Activated T-cell treated with anti-CD3 and anti-CD28 coated beads, Interleukin-2, amount 50 U/mL, for 1 hour (primary cell): ENCODE data around the gene CELSR1.
"Not testable (repeated sequence)": the region's sequence is repeated elsewhere in the genome, so short reads cannot be mapped to it uniquely, and the experiment has no call there.

Source experiments
- DNase-seq: peaks from one replicate; pipeline ENCODE4 v3.0.0-alpha.2; 2020

CELSR1 gene

DNA sequence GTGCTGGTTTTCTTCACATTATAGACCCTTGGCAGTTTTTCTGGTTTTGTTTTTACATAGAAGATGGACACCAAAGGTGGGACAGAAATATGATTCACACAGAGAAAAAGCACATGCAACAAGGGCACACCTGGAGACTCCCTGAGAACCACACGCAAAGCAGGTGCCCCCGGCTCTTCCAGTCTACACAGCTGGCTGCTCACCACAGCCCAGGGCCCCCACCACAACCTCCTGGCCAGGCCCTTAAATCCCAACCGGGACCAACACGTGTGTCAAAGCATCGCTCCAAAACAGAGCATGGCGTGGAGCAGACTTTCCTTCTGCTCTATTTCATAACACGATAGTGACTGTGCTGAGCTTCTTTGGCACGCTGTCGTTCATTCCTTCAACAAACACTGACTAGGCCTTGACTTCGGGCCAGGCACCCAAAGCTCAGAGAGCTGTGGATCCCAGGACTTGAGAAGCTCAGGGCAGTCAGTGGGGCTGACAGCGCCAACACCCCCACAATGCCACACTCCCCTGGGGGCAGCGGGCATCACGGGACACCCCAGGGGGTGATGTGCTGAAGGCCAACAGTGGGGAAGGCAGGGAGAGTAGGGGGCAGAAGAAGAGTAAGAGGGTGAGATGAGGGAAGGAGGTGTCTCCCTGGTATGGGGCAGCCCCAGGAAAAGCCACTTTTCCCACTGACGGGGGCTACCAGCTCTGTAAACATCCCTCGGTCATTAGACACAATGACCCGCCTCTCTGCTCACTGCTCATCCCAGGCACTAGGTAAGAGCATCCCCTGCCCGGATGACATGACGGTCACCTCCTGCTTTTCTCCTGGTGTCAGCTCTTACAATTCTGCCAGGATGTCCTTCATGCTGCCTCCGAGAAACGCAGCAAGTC, 26.0 kb downstream of the CELSR1 start:
- DNase-seq, result no peak

DNA sequence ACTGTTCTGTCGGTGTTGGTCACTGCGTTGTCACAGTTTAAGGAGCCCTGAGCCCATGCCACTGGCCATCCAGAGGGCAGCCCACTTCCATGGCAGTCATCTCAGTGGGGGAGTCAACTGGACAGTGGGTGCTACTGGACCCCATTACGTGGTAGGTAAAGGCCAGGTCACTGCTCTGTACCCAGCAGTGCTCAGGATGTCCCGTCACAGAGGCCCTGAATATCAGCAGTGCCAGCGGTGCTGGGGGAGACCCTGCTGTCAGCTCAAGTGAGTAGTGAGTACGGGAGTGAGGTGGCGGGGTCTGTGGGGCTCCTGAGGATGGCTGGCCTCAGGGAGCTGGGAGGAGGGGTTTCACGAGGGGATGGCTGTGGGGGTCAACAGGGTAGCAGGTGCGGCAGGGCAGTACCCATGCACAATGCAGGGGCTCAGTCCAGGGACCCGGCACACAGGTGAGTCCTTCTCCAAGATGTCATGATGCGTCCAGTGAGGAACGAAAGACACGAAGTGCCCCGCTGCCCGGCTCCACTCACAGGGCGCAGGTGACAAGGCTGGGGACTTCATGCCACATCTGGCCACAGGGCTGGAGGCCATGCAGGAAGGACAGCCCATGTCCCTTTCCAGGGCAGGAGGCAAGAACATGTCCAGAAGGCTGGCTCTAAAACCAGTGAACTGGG, 27.9 kb downstream of the CELSR1 start:
- no peak for DNase-seq

DNA sequence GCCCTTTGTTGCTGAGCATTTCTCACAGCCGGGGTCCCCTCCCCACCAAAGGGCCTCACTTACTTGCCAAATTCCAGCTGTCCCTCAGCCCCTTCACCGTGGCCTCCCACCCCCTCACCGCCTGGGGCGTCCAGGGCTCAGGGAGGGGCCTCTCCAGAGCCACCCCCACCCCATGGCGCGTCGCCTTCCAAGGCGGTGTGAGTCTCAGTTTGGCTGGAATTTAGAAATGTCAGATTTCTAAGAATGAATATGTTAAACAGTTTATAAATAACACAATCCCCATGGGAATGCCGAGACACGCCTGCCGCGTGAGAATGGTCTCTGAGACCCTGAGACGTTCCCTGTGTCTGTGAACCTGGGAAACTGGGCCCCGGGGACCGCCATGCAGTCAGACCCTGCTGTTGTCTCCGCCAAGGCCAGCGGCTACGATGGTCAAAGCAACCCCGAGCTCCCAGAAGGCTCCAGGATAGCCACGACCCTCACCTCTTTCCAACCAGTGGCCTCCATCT, 28.9 kb downstream of the CELSR1 start:
- DNase-seq, result no peak

DNA sequence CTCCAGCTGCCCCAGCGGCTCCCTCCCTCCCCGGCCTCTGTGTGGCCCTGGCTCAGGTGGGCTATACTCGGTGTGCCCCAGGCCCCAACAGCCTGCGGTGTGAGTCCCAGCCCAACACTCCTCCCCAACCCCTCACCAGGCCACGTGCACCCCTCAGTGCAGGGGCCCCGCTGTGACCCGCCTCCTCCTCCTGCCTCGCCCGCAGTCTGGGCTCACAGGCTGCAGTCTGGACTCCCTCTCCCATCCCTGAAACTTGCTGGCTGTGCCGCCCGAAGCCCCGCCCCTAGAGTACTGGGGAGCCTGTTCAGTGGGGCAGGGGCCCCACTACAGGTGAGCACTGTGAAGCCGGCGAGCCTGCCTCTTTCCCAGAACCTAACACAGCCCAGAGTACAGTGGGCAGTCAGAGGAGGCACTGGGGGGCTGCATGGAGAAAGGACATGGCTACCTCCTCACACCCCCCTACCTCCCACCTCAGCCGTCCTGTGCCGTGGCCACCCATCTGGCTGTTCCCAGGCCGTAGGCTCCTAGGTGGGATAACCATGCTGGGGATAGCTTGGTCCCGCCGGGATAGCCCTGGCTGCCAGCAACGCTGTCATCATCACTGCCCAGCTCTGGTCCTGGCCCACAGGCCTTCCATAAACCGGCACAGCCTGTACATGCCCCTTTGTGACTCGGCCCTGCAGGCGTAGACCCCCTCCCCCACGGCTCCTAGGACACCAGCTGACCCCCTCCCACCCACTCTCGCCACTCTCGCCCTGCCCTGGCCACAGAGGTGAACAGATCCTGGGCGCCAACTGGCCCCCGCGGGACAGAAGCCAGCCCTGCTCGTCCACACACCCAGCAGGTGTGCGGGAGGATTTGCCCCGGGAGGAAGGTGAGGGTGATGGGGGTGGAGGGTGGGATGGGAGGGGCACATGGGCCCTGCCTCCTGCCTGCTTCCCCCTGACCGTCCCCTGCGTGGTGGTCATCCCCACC, 29.7 kb downstream of the CELSR1 start:
- no peak for DNase-seq

DNA sequence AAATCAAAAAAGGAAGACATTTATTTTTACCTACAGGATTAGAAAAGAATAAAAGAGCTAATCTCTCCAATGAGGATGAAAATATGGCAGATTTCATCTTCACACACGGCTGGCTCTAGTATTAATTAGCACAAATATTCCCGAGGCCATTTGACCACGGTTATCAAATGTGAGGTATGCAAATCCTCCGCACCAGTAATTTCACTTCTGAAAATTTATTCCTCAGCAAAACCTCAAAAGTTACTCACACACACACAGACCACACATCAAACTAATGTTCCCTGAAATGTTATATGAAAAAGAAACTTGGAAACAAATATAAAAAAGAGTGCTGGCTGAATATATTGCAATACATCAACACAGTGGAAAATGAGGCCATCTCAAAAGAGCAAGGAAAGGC, 32.8 kb downstream of the CELSR1 start:
- DNase-seq, result no peak

DNA sequence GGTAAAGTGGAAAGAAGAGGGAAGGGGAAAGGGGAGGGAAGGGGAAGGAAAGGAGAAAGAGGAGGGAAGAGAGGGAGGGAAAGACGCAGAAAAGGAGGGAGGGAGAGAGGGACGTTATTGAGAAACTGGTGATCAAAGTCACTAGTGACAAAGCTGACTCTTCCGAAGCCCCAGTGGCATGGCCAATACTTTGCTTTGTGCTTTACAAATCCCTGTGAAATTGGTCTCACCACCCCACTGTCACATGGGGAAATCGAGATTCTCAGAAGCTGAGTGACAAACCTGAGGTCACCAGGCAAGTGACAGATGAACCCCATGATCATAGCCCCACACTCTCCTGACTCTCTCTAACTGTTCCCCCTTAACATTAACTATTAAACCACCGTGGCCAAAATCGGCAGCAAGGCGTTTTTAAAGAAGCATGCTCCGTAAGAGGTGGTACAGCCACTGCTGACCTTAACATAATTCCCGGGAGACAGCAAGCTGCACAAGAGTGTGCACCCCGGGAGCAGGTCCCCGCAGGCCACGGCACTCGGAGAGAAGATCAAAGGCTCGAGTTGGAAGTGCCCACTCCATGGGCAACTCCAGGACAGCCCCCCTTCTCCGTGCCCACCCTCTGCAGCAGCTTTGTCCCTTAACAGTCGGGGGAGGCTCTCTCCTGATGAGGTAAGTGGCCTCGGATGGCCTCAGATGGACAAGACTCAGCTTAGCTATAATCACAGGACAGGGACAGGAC, 34.8 kb downstream of the CELSR1 start:
- no peak for DNase-seq

DNA sequence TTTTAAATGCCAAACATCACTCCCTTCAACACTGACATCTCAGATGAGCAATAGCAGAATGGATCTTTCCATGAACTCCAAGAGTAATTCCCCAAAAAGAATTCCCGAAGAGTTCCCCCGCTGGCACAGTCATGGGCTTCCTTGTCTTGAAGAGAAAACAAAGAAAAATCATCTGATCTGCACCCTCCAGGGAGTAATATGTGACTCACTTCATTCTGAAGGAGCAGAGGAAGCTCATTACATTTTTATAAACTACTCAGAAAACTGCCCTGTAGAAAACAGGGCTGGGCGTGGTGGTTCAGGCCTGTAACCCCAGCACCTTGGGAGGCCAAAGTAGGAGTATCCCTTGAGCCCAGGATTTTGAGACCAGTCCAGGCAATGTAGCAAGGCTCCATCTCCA, 35.7 kb downstream of the CELSR1 start:
- DNase-seq, result no peak

DNA sequence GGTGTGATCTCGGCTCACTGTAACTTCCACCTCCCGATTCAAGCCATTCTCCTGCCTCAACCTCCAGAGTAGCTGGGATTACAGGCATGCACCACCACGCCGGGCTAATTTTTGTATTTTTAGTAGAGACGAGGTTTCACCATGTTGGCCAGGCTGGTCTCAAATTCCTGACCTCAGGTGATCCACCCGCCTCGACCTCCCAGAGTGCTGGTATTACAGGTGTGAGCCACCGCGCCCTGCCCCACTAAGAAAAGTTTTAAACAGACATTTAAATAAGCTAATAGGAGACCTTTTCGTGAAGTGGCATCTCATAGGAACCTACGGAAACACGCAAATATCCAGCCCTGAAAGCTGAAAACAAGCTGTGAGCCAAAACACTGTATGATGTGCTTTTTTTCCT, 36.2 kb downstream of the CELSR1 start:
- DNase-seq, result not testable (repeated sequence)

DNA sequence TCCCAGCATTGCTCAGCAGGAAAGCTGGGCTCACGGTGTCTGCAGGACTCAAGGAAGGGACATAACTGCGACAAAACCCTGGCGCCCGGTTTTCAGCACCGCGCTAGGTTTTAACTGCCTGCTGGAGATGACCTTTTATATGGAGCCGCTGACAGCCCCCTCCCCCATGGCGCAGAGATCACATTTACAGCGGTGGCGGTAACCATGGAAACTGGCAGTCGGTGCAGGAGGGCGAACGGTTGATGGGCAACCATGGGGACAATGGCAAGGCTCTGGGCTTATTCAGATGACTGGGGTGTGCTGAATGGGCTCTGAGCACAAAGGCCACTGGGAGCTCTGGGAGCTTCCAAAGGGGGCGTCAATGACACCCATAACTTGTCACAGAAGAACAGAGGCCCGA, 37.2 kb downstream of the CELSR1 start:
- DNase-seq, result no peak

DNA sequence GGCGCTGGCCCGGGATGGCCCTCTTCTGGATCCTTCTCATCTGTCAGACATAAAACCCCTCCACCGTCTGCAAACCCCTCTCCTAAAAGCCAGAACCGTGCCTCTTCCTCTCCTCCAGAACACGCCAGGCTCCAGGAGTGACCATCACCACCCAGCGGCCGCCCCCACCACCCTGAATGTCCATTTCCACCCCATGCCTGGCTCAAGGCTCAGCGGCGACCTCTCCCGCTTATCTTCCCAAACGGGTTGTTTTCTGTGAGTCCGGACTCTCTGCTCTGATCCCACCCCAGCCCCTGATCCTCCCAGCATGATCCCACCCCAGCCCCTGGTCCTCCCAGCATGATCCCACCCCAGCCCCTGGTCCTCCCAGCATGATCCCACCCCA, 37.6 kb downstream of the CELSR1 start:
- no peak for DNase-seq

DNA sequence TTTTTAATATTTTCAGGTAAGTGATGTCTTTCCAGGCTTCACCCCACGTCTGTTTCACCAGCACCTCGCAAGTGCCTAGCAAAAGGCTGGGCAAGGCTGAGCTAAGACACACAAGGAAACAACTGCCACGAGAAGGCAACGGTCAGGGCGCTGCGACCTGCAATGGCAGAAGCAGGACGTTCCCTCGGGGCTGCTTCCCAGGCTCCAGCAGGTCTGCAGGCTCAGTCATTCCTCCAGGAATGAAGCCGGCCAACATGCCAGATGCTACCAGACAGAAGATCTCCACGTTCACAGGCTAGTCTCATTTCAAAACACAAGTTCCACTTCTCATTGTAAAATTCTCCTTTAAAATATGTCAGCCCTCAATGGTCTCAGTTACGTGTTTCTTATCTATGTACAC, 45.5 kb downstream of the CELSR1 start:
- DNase-seq, result no peak

DNA sequence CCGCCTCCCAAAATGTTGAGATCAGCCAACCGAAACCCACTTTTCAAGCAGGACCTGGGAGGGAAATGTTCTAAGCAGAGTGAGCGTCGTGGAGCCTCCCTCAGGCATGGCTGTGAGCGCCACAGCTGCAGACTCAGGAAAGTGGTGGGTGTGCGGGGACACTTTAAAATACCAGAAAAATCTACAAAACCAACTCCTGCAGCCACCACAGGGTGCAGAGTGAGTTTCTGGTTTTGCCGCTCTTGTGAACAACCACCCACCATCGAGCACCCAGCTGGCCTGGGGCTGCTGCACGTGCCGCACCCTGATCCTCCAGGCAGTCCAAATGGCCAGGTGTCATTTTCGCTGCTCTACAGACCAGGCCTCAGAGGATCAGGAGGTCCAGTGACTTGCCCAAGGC, 46.9 kb downstream of the CELSR1 start:
- no peak for DNase-seq

DNA sequence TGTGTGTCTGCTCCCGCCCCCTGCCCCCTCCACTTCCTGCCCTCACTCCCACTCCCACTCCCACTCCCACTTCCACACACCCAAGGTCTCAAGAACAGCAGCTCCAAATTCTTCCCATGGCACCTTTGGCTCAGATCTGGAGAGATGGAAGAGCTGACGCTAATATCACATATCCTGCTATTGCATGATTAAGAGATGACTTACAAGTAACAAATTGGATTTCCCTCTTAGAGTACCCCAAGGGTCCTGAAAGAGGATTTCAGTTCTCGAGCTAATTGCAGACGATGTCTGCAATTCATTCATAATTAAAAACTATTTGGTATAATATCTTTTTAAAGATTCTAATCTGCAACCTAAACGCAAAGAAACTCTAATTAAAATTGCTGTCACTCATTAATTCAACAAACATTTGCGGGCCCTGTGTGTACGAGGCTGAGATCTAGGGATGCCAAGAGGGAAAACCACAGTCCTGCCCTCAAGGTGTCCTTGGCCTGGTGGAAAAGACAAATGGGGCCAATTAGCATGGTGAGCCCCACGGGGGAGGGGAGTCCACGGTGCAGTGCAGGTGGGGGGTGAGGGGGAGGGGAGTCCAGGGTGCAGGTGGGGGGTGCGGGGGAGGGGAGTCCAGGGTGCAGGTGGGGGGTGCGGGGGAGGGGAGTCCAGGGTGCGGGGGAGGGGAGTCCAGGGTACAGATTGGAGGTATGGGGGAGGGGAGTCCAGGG, 50.3 kb downstream of the CELSR1 start:
- no peak for DNase-seq

DNA sequence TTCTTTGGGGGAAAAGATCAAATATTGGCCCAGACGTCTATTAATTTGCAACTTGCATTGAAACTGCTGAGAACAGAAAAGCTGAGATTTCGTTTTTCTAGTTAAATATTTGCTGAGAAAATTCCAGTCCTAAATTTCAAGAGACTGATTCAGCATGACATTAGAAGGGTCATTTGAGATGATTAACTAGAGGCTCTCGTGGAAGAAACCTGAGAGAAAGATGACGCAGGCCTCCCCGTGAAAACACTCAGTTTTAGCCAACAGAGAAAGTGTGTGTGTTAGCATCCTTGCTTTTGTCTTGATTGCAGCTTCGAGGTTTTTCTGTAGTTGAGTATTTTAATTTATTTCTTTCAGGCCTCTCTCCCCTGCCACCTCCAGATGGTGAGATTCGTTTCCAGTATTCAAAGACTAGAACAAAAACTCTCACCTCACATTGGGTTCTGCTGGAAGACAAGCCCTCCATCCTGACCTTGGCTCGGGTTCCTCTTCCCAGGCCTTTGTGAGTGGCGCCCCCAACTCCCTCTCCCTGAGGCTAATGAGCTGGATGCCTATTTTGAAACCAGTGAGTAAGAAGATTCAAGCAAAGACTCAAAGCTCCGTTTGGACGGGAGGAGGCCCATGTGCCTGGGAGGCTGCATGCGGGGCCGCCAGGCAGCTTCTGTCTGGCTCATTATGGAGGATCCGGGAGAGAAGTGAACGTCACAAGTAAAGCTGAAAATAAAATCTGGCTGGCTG, 52.4 kb downstream of the CELSR1 start:
- no peak for DNase-seq

DNA sequence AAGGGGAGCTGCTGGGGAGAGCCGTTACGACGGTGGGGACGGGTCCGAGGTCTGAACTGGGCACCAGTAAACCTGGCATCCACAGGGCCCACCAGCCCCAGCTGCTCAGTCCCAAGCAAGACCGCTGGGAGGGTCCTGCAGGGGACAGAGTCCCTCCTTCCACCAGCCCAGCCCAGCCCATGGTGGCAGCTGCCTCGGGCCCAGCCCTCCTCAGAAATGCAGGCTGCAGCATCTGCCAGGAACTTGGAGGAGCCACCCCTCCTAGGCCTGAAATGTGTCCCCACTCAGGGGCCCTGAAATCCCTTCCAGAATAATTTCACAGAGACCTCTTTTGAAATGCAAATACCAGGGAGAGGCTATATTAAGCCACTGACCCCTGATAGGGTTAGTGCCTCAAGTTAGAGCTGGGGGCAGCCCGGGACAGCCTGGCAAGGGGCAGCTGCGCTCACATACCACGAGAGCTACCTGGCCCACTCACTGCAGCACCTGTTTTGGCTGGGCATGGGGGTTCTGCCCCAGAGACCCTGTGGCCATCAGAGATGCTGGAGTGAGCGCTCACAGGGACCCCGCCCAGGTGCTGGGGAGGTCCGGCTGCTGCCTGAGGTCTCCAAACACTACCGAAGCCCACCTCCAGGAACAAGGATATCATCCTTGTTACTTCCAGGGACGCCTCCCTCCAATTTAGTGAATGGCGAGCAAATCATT, 53.1 kb downstream of the CELSR1 start:
- no peak for DNase-seq

DNA sequence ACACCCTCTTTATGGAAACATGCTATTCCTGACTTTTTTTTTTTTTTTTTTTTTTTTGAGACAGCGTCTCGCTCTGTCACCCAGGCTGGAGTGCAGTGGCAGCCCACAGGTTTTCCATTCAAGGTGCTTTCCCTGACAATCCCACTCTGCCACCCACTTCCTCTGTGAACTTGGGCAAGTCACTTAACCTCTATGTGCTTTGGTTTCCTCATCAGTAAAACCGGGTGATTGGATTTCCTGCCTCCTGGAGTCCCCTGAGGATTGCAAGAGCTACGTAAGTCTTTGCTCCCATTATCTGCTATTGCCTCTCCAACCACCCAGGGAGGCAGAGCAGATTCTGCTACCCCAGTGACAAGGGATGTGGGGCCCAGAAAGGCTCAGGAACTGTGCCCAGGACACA, 54.1 kb downstream of the CELSR1 start:
- no peak for DNase-seq

DNA sequence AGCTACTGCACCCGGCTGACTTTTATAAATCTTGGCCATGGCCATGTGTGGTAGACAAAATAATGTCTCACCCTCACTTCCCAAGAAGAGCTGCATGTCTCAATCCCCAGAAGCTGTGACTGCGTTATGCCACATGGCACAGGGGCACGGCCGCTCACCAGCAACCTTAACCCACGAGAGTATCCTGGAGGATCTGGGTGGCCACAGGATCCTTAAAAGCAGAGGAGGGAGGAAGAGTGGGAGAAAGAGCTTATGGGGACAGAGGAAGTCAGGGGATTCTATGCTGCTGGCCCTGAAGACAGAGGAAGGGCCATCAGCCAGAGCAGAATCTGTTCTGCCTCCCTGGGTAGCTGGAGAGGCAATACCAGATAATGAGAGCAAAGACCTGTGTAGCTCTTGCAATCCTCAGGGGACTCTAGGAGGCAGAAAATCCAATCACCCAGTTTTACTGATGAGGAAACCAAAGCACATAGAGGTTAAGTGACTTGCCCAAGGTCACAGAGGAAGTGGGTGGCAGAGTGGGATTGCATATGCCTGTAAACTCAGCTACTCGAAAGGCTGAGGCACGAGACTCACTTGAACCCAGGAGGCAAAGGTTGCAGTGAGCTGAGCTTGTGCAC, 55.3 kb downstream of the CELSR1 start:
- DNase-seq, result no peak

DNA sequence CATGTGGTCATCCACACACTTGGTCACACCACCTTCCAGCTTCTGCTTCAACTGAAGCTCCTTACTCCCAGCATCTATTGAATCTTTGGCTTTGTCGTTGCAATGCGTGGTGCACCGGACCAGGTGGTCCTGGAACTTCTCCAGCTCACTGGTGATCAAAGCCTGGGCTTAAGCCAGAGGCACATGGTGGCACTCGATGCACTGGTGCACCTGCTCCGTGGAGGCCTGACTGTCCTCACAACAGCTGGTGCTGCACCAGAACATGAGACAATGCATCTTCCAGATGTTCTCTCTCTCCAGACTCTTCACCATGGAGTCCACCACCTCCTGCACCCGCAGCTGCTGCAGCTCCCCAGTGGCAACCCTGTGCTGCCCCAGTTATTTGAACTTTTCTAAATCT, 56.0 kb downstream of the CELSR1 start:
- DNase-seq, result no peak

DNA sequence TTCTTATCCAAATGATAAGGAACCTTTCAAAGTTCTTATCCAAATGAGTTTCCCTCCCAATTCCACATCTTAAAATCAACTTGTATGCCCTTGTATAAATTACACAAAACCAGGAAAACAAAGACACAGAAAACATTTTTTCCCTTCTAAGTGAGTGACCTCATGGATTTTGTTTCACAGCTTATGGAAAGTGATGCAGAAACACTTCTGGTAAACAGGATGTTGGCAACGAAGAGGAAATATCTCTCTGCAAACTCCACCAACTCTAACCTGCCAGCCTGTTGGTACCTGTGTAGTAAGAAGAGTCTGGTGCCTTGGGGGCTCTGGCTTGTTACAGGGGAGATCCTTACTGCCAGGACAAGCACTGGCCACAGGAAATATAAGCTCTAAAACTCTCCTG, 57.0 kb downstream of the CELSR1 start:
- DNase-seq, result no peak

DNA sequence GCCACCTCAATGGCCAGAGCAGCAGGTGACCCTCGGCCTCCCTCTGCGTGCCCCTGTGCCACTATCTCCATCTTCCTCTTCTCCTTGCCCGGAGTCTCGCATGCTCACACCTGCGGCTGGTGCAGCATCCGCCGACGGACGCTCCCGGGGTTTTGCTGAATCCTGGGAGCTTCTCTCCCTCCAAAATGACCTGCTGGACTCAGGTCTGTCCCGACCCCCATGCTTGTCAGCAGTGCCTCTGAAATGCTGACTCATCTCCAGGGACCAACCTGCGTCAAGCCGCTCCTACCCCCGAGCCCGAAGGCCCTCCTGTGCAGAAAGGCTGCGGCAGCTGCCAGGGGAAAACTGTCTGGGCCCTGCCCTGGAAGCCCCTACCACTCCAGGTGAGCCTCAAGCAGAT, 58.4 kb downstream of the CELSR1 start:
- no peak for DNase-seq
